Measurements from ENCODE around the gene MRPL48. TPM values are rescaled to one million over a fixed set of nuclear protein-coding genes. Genes with fewer than 3 reads are reported as not detected.

The MRPL48 gene
- polyA plus RNA-seq, 2 of the 4 experiments (the other 2 are of a cell fraction), result 57.2 to 103 TPM

GRCh38 chr11:73866586-73866996, 78.9 kb downstream of the MRPL48 start:
- peak; percentile 65 to 82 for ATAC-seq
- POLR2A ChIA-PET, result interaction anchor here (1.2 to 2.0 kb wide), 4 partner anchors 11 to 106 kb away, joined by 3 to 13 read pairs (median 6); partner anchors contain the start of genes MRPL48 and RAB6A
- no peak overlapping the region for H3K4me3 ChIP-seq
- TF ChIP-seq FOSL2 (IDR thresholded peaks at IDR 0.05) (0 out of 2 replicates have a peak, but pooled peaks have one; percentile 25), FOSL2 (CRISPR knock-in tag; IDR thresholded peaks at IDR 0.05) (peak; percentile 68), HEYL (CRISPR knock-in tag; IDR thresholded peaks at IDR 0.05) (no peak), JUNB (IDR thresholded peaks at IDR 0.05) (peak; percentile 50; the same call in 1 of the 2 replicates)
- peak overlapping the region; percentile 50 for H3K4me2 ChIP-seq
- H3K4me1 ChIP-seq, result peaks cover 51% of the 10 kb centered on the region
- no peak for FAIRE-seq
- peak; percentile 34 to 65 for DNase-seq (ENCODE audit: low read depth in 1 of 2, low spot score in 1 of 2)
- WGBS (ENCODE audit: missing lambda C conversion rate), result 14% methylated on average over 2 of the region's 2 CpGs
- H3K27ac ChIP-seq, result peak overlapping the region; percentile 50 to 76; a peak in 5 of 6 replicates
- no peaks in the 10 kb centered on the region for H3K9me3 ChIP-seq
- CTCF ChIA-PET, result interaction anchor here (0.8 to 1.7 kb wide), 3 partner anchors 11 to 241 kb away, joined by 3 to 5 read pairs (median 4); partner anchors contain the start of genes COA4 and PAAF1

- Histone ChIP-seq H3K4me1 (peaks cover 51% of the 10 kb centered on the region), H3K27ac (peak overlapping the region; percentile 59 to 76; a peak in 5 of 6 replicates), H3K4me3 (no peak overlapping the region), H3K9me3 (no peaks in the 10 kb centered on the region), H3K4me2 (peak overlapping the region; percentile 60)
- WGBS (ENCODE audit: missing lambda C conversion rate), result 6% methylated on average over 1 of the region's 1 CpG
- FAIRE-seq, result no peak
- POLR2A ChIA-PET, result interaction anchor here (0.5 to 1.2 kb wide), 4 partner anchors 15 to 691 kb away, joined by 3 to 4 read pairs (median 4); partner anchors contain the start of gene MRPL48
- TF ChIP-seq ZNF302 (CRISPR knock-in tag; IDR thresholded peaks at IDR 0.05) (no peak), MAFK (IDR thresholded peaks at IDR 0.05; ENCODE audit: partially characterized antibody) (peak; percentile 57), JUN (IDR thresholded peaks at IDR 0.05) (0 out of 5 replicates have a peak, but pooled peaks of 1 of the 2 experiments have one; percentile 10)
- peak in 1 of 2 experiments; percentile 49 for DNase-seq (ENCODE audit: low read depth in 1 of 2, low spot score in 1 of 2)
- CTCF ChIA-PET, result interaction anchor here (0.6 to 1.2 kb wide), 2 partner anchors 62 to 255 kb away, joined by 3 to 4 read pairs; no protein-coding TSS in a partner anchor
- ATAC-seq, result peak; percentile 41 to 66
Measured at GRCh38 chr11:73869332-73869949, 81.8 kb downstream of the MRPL48 start.

DNA sequence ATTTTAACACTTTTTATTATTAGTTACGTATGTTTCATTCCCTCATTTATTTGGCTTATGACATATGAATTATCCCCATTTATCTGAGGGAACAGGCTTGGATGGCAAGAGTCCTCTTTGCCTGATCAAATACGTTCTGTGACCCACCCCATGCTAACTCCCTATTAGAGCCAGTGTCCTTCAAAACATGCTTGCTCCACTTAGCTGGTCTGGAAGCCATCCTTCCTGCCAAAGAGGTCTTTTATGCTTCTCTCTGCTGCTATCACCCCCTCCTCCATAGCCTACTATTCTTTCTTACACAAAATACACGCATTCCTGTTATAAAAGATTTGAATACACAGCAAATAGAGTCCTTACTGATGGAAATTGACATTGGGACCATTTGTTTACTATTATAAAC, 82.6 kb downstream of the MRPL48 start:
- ATAC-seq (no peak), DNase-seq (ENCODE audit: low read depth in 1 of 2, low spot score in 1 of 2) (no peak), FAIRE-seq (no peak)
- H3K9me3 ChIP-seq, result no peaks in the 10 kb centered on the region
- H3K4me1 ChIP-seq, result peaks cover 59% of the 10 kb centered on the region
- POLR2A ChIA-PET, result interaction anchor here (0.6 to 1.2 kb wide), 2 partner anchors 16 to 690 kb away, joined by 3 to 4 read pairs; no protein-coding TSS in a partner anchor
- H3K4me2 ChIP-seq, result peak overlapping the region; percentile 60; the same call in 2 of the 3 replicates
- no peak overlapping the region for H3K4me3 ChIP-seq
- TF ChIP-seq SMC3 (IDR thresholded peaks at IDR 0.05) (no peak), CBX2 (IDR thresholded peaks at IDR 0.05; ENCODE audit: borderline replicate concordance, low read depth) (no peak)
- H3K27ac ChIP-seq, result peak overlapping the region; percentile 44 to 76; a peak in 3 of 6 replicates
- 90% methylated on average over 3 of the region's 3 CpGs for WGBS (ENCODE audit: missing lambda C conversion rate)
- CTCF ChIA-PET, result interaction anchor here (0.6 to 1.2 kb wide), 2 partner anchors 61 to 1619 kb away, joined by 4 read pairs; no protein-coding TSS in a partner anchor

GRCh38 chr11:73872749-73873357, 85.2 kb downstream of the MRPL48 start:
- H3K4me3 ChIP-seq, result no peak overlapping the region
- WGBS (ENCODE audit: missing lambda C conversion rate), result 96% methylated on average over 9 of the region's 9 CpGs
- H3K4me2 ChIP-seq, result no peak overlapping the region
- POLR2A ChIA-PET, result no interaction called here
- ATAC-seq (no peak), DNase-seq (ENCODE audit: low read depth in 1 of 2, low spot score in 1 of 2) (no peak), FAIRE-seq (no peak)
- CTCF ChIA-PET, result interaction anchor here (0.7 to 2.1 kb wide), 5 partner anchors 9 to 58 kb away, joined by 3 to 7 read pairs (median 3); no protein-coding TSS in a partner anchor
- H3K27ac ChIP-seq, result no peak overlapping the region
- H3K4me1 ChIP-seq, result peaks cover 46% of the 10 kb centered on the region
- no peaks in the 10 kb centered on the region for H3K9me3 ChIP-seq
- no peak for TF ChIP-seq MYC (IDR thresholded peaks at IDR 0.05; ENCODE audit: borderline replicate concordance, low read length)
- TF ChIP-seq POLR2AphosphoS2 (conservative IDR thresholded peaks at IDR 0.05; ENCODE audit: low read length), result no peak
- no peak for TF ChIP-seq NFE2L2 (conservative IDR thresholded peaks at IDR 0.05; ENCODE audit: low read length)
- TF ChIP-seq FOXS1 (CRISPR knock-in tag; IDR thresholded peaks at IDR 0.05), result no peak
- TF ChIP-seq HOXB5 (CRISPR knock-in tag; IDR thresholded peaks at IDR 0.05), result no peak
- no peak for TF ChIP-seq CBX2 (IDR thresholded peaks at IDR 0.05; ENCODE audit: borderline replicate concordance, low read depth)
- TF ChIP-seq ELK1 (IDR thresholded peaks at IDR 0.05; ENCODE audit: low read depth, low read length), result no peak
- TF ChIP-seq ESRRA (IDR thresholded peaks at IDR 0.05; ENCODE audit: borderline replicate concordance, low read length), result no peak
- no peak for TF ChIP-seq FOSL2 (IDR thresholded peaks at IDR 0.05)
- TF ChIP-seq FOSL2 (CRISPR knock-in tag; IDR thresholded peaks at IDR 0.05), result no peak
- TF ChIP-seq ZSCAN20 (CRISPR knock-in tag; IDR thresholded peaks at IDR 0.05), result no peak
- no peak for TF ChIP-seq KDM1A (IDR thresholded peaks at IDR 0.05; ENCODE audit: low read depth)
- TF ChIP-seq CHD2 (IDR thresholded peaks at IDR 0.05; ENCODE audit: low read length, partially characterized antibody), result no peak
- no peak for TF ChIP-seq EHMT2 (IDR thresholded peaks at IDR 0.05; ENCODE audit: low read depth)
- no peak for TF ChIP-seq GATA3 (IDR thresholded peaks at IDR 0.05; ENCODE audit: borderline replicate concordance)
- TF ChIP-seq PHF8 (IDR thresholded peaks at IDR 0.05; ENCODE audit: borderline replicate concordance, low read depth), result no peak

Data from A549 (cell line).